ENCODE measurements around the gene CEP57L1. TPM values are rescaled to one million over a fixed set of nuclear protein-coding genes. Genes with fewer than 3 reads are reported as not detected.

The CEP57L1 gene
- total RNA-seq, 1 experiment from 2014 or later = 37.6 TPM

GRCh38 chr6:109053336-109053735, 42.0 kb upstream of the CEP57L1 start:
- ChIA-PET CTCF (no interaction called here), POLR2A (no interaction called here)
- Histone ChIP-seq H3K36me3 (ENCODE audit: control insufficient read depth, insufficient read depth, low read length) (no peaks in the 10 kb centered on the region), H3K9me3 (ENCODE audit: control insufficient read depth, insufficient read depth, low read depth, low read length) (no peaks in the 10 kb centered on the region), H3K4me3 (ENCODE audit: low read depth in 2 of 2, low read length in 2 of 2) (no peak overlapping the region), H3K27ac (ENCODE audit: low read length) (no peak overlapping the region), H3K4me1 (ENCODE audit: control insufficient read depth, insufficient read depth, low read length) (no peaks in the 10 kb centered on the region), H3K27me3 (ENCODE audit: control insufficient read depth, insufficient read depth, low read length) (no peaks in the 10 kb centered on the region)
- TF ChIP-seq TCF7L2 (IDR thresholded peaks at IDR 0.05; ENCODE audit: low read depth, low read length) (no peak), POLR2AphosphoS5 (IDR thresholded peaks at IDR 0.05; ENCODE audit: low read depth, low read length) (no peak), SIN3A (IDR thresholded peaks at IDR 0.05; ENCODE audit: borderline replicate concordance, insufficient read depth, low read depth, low read length) (no peak), REST (IDR thresholded peaks at IDR 0.05; ENCODE audit: insufficient read depth in 1 of 2, low read depth in 2 of 2, low read length in 1 of 2) (no peak), CTCF (IDR thresholded peaks at IDR 0.05) (no peak)
- in situ Hi-C loops (cut with HindIII; ENCODE audit: low pct_unique_long_range_greater_than_20kb, low sequenced_read_pairs) (no loop called here), intact Hi-C loops (cut with micrococcal nuclease; ENCODE audit: unreplicated experiment) (no loop called here)
- DNase-seq (ENCODE audit: low read depth, low spot score) (no peak), ATAC-seq (no peak)
- no TSS peak for BruUV-seq (replicated peaks)

GRCh38 chr6:109055771-109056235, 39.5 kb upstream of the CEP57L1 start:
- in situ Hi-C loops (cut with HindIII; ENCODE audit: low pct_unique_long_range_greater_than_20kb, low sequenced_read_pairs) = no loop called here

More at GRCh38 chr6:109055771-109056235, 39.5 kb upstream of the CEP57L1 start:
- H3K4me3 ChIP-seq (ENCODE audit: low read depth in 2 of 2, low read length in 2 of 2) = no peak overlapping the region
- 0 out of 2 replicates have a peak, but pooled peaks cover 2% of the 10 kb centered on the region for H3K4me1 ChIP-seq (ENCODE audit: control insufficient read depth, insufficient read depth, low read length)
- no peaks in the 10 kb centered on the region for H3K27me3 ChIP-seq (ENCODE audit: control insufficient read depth, insufficient read depth, low read length)
- ATAC-seq (no peak), DNase-seq (ENCODE audit: low read depth, low spot score) (no peak)
- TF ChIP-seq POLR2AphosphoS5 (IDR thresholded peaks at IDR 0.05; ENCODE audit: low read depth, low read length) = no peak
- no peak for TF ChIP-seq TCF7L2 (IDR thresholded peaks at IDR 0.05; ENCODE audit: low read depth, low read length)
- no peak for TF ChIP-seq REST (IDR thresholded peaks at IDR 0.05; ENCODE audit: insufficient read depth in 1 of 2, low read depth in 2 of 2, low read length in 1 of 2)
- no peak for TF ChIP-seq SIN3A (IDR thresholded peaks at IDR 0.05; ENCODE audit: borderline replicate concordance, insufficient read depth, low read depth, low read length)
- no peak for TF ChIP-seq CTCF (IDR thresholded peaks at IDR 0.05)
- no peaks in the 10 kb centered on the region for H3K36me3 ChIP-seq (ENCODE audit: control insufficient read depth, insufficient read depth, low read length)
- ChIA-PET CTCF (no interaction called here), POLR2A (no interaction called here)
- intact Hi-C loops (cut with micrococcal nuclease; ENCODE audit: unreplicated experiment) = no loop called here
- no peak overlapping the region for H3K27ac ChIP-seq (ENCODE audit: low read length)
- no peaks in the 10 kb centered on the region for H3K9me3 ChIP-seq (ENCODE audit: control insufficient read depth, insufficient read depth, low read depth, low read length)
- BruUV-seq (replicated peaks) = no TSS peak

Data from Panc1 (cell line).